ENCODE measurements around the gene RNF227.

GRCh38 chr17:7882068-7882467 lies 34.0 kb downstream of the RNF227 start:
- TF ChIP-seq YY1 (IDR thresholded peaks at IDR 0.05; ENCODE audit: insufficient read depth, insufficient read length) (no peak), ZNF274 (IDR thresholded peaks at IDR 0.05; ENCODE audit: low read depth, low read length) (no peak), SUZ12 (IDR thresholded peaks at IDR 0.05; ENCODE audit: extremely low read depth, insufficient read depth, insufficient read length) (no peak)

All from NT2/D1 (cell line).